ENCODE measurements around the gene DRAM2. TPM values are rescaled to one million over a fixed set of nuclear protein-coding genes. Genes with fewer than 3 reads are reported as not detected.
A peak's percentile ranks its signal among the peaks of the same experiment; 100 is the strongest.

Gene DRAM2
- polyA plus RNA-seq, 1 of the 3 experiments (the other 2 are of a cell fraction) = 19.2 TPM

GRCh38 chr1:111174070-111174469 is 34.2 kb upstream of the DRAM2 start (continued):
- TF ChIP-seq CHD2 (IDR thresholded peaks at IDR 0.05; ENCODE audit: low read length, partially characterized antibody) (no peak), EP300 (IDR thresholded peaks at IDR 0.05; ENCODE audit: borderline replicate concordance in 1 of 2, low read depth in 1 of 2, low read length in 1 of 2) (no peak), TEAD4 (IDR thresholded peaks at IDR 0.05; ENCODE audit: borderline replicate concordance, insufficient read depth) (no peak), GATA2 (CRISPR knock-in tag; IDR thresholded peaks at IDR 0.05) (no peak), FOXJ3 (CRISPR knock-in tag; IDR thresholded peaks at IDR 0.05) (no peak), MAX (IDR thresholded peaks at IDR 0.05; ENCODE audit: low read depth) (no peak), RCOR1 (IDR thresholded peaks at IDR 0.05; ENCODE audit: low read length) (no peak)

- Histone ChIP-seq H3K9me2 (no peaks in the 10 kb centered on the region), H3K36me3 (replicated peaks in 1 of 2; ENCODE audit: control insufficient read depth in 1 of 2, insufficient read depth in 2 of 2, low read length in 1 of 2) (peaks cover 77 to 79% of the 10 kb centered on the region in 2 experiments), H2AFZ (ENCODE audit: low read depth) (no peak overlapping the region), H3K9me3 (no peaks in the 10 kb centered on the region), H3K27ac (ENCODE audit: low read depth in 2 of 2, low read length in 1 of 2) (peak overlapping the region in 1 of 2 experiments; percentile 10; a peak in 2 of 4 replicates), H4K20me1 (ENCODE audit: insufficient read depth) (no peaks in the 10 kb centered on the region), H3K4me1 (ENCODE audit: control insufficient read depth in 1 of 2, insufficient read depth in 2 of 2, low read depth in 1 of 2, low read length in 1 of 2) (peaks cover 0 to 14% of the 10 kb centered on the region in 2 experiments; a peak in 1 of 4 replicates), H3K79me2 (ENCODE audit: insufficient read depth) (no peaks in the 10 kb centered on the region; the same call in 1 of the 2 replicates), H3K4me2 (no peak overlapping the region), H3K4me3 (ENCODE audit: low read depth in 2 of 2, low read length in 1 of 2) (no peak overlapping the region), H3F3A (replicated peaks; ENCODE audit: insufficient read depth) (peaks cover 6% of the 10 kb centered on the region), H3K9ac (no peak overlapping the region), H3K27me3 (ENCODE audit: insufficient read depth) (no peaks in the 10 kb centered on the region)
- no peak for DNase-seq
- TF ChIP-seq EP300 (IDR thresholded peaks at IDR 0.05; ENCODE audit: borderline replicate concordance in 1 of 2, low read depth in 1 of 2, low read length in 1 of 2) = no peak
- TF ChIP-seq RCOR1 (IDR thresholded peaks at IDR 0.05; ENCODE audit: low read length) = no peak
- TF ChIP-seq TCF12 (IDR thresholded peaks at IDR 0.05) = 0 out of 2 replicates have a peak, but pooled peaks have one; percentile 21
- no peak for TF ChIP-seq SMC3 (IDR thresholded peaks at IDR 0.05; ENCODE audit: low read depth, low read length)
- peak; percentile 47 for TF ChIP-seq PBX3 (IDR thresholded peaks at IDR 0.05)
- POLR2A ChIA-PET = no interaction called here
- CTCF ChIA-PET = no interaction called here
These were observed 32.6 kb upstream of the DRAM2 start for GRCh38 chr1:111172463-111172862.

- peaks cover 3 to 5% of the 10 kb centered on the region in 2 experiments; a peak in 3 of 4 replicates for H3K4me1 ChIP-seq (ENCODE audit: control insufficient read depth in 1 of 2, insufficient read depth in 2 of 2, low read depth in 1 of 2, low read length in 1 of 2)
- TF ChIP-seq TAF1 (IDR thresholded peaks at IDR 0.05; ENCODE audit: borderline replicate concordance, low read depth, low read length) (no peak), NFIC (IDR thresholded peaks at IDR 0.05; ENCODE audit: borderline replicate concordance) (no peak), PBX3 (IDR thresholded peaks at IDR 0.05) (no peak), USF2 (IDR thresholded peaks at IDR 0.05; ENCODE audit: borderline replicate concordance, low read depth, low read length) (no peak), RFX5 (IDR thresholded peaks at IDR 0.05; ENCODE audit: low read length) (no peak), TEAD4 (IDR thresholded peaks at IDR 0.05; ENCODE audit: borderline replicate concordance, insufficient read depth) (no peak), YY1 (IDR thresholded peaks at IDR 0.05; ENCODE audit: low read depth) (no peak), CTCF (IDR thresholded peaks at IDR 0.05) (no peak), FOSL2 (IDR thresholded peaks at IDR 0.05; ENCODE audit: borderline replicate concordance, low read depth) (no peak), JUND (IDR thresholded peaks at IDR 0.05) (no peak), TCF12 (IDR thresholded peaks at IDR 0.05) (no peak)
- no peak overlapping the region for H3K4me2 ChIP-seq
- CTCF ChIA-PET = interaction anchor here (1.0 kb wide), 1 partner anchor 10 kb away, joined by 3 read pairs; no protein-coding TSS in a partner anchor
- H3K27me3 ChIP-seq (ENCODE audit: insufficient read depth) = no peaks in the 10 kb centered on the region
- H3K79me2 ChIP-seq (ENCODE audit: insufficient read depth) = peaks cover 4% of the 10 kb centered on the region
- H3K9ac ChIP-seq = no peak overlapping the region
- no peaks in the 10 kb centered on the region for H4K20me1 ChIP-seq (ENCODE audit: insufficient read depth)
- no peak overlapping the region for H3K27ac ChIP-seq (ENCODE audit: low read depth in 2 of 2, low read length in 1 of 2)
- H2AFZ ChIP-seq (ENCODE audit: low read depth) = no peak overlapping the region
- H3K4me3 ChIP-seq (ENCODE audit: low read depth in 2 of 2, low read length in 1 of 2) = no peak overlapping the region
- DNase-seq = no peak
- peaks cover 43 to 62% of the 10 kb centered on the region in 2 experiments for H3K36me3 ChIP-seq (replicated peaks in 1 of 2; ENCODE audit: control insufficient read depth in 1 of 2, insufficient read depth in 2 of 2, low read length in 1 of 2)
- 0 out of 2 replicates have a peak, but pooled peaks cover 5% of the 10 kb centered on the region for H3K9me2 ChIP-seq
- no peaks in the 10 kb centered on the region for H3K9me3 ChIP-seq
- peaks cover 4% of the 10 kb centered on the region for H3F3A ChIP-seq (replicated peaks; ENCODE audit: insufficient read depth)
- 98% methylated on average over 2 of the region's 2 CpGs for WGBS (ENCODE audit: low lambda C conversion rate)
- POLR2A ChIA-PET = no interaction called here
These were observed 24.3 kb upstream of the DRAM2 start for GRCh38 chr1:111164151-111164550.

All from SK-N-SH (cell line).